Stimulated activated CD8-positive, alpha-beta memory T cell treated with anti-CD3 and anti-CD28 coated beads, Interleukin-15, amount 100 ng/mL, for 4 hours (primary cell): ENCODE data around the gene CALB2.
"Not testable (repeated sequence)": the region's sequence is repeated elsewhere in the genome, so short reads cannot be mapped to it uniquely, and the experiment has no call there.

ENCODE experiments used
- DNase-seq, 2 donors: peaks; one replicate each; pipeline ENCODE4 v3.0.0-alpha.2; 2020; ENCODE audit warnings: low read depth in 2 of 2

CALB2 gene

DNA sequence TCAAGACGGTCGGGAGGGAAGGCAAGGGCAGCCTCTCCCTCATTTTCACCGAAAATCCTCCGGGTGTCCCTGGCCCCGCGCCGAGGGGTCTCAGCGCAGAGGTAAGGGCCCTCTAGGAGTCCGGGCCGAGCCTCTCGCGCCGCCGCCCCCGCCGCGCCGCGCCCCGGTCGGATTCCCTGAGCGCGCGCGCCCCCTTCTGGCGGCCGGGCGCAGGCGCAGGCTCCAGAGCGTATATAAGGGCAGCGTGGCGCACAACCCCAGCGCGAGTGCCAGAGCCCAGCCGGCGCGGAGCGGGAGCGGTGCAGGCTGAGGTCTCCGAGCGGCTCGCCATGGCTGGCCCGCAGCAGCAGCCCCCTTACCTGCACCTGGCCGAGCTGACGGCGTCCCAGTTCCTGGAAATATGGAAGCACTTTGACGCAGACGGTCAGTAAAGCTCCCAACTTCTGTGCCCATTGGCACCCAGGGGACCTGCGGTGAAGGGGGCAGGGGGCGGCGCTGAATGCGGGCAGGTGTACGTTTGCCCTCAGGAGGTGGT, at the start of gene CALB2:
Gene CALB2 (plus strand): TSS at position 260 of the 535 bp plus-strand sequence. CDS start 70 bp downstream, at position 330.
- peak in 1 of 2 donors; percentile 12 for DNase-seq

GRCh38 chr16:71311553-71312158, 46.9 kb upstream of the CALB2 start:
- DNase-seq, result no peak

DNA sequence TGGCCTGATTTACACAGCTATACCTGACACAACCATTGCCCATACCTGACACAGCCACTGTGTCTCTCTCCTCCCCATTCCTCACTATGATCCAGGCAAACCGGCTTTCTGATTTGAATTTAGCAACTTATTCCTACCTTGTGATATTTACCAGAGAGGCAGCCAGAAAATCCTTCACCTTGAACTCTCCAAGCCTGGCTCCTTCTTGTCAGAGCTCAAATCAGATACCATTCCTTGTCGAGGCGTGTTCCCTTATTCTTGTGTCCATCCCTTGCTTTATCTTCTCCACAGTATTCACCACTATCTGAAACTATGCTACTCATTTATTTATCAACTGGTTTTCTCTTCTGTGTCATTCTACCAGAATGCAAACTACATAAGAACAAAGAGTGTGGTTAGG, 44.9 kb upstream of the CALB2 start:
- DNase-seq, result not testable (repeated sequence)

DNA sequence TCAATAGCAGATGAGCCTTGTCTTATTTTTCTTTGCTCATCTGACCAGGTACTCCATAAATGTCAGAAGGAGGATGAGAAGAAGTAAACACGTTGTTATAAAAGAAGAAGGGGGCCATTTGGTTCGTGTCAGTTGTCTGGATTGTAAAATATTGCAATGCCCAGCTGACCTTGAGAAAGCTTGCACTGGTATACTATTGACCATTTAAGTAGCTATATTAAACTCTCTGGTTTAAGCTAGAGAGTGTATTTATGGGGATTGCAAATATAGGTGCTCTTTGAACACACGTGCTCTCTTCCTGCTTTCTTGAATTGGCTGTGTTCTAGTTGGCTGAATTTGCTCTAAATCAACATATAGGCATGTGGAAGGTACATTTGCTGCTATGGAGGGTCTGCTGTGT, 43.3 kb upstream of the CALB2 start:
- DNase-seq, result no peak

DNA sequence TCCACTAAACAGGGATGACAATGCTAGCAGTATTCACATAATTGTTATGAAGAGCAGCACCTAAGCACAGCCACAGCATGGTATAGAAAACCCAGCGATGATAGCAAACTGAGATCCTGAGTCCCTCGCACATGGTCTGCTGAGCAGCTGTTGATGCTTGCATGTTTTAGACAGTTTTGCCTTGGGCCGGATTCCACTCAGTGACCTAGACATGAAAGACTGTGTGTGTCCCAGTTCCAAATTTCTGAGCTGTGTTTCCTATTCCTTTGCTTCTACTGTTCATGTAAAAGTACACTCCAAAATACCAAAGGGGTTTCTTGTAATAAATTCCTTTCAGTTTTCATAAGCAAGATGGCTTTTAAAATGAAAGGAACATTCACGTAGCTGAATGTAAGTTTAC, 38.5 kb upstream of the CALB2 start:
- DNase-seq, result no peak

- no peak for DNase-seq
Observed at GRCh38 chr16:71327720-71328119, 30.8 kb upstream of the CALB2 start.

- DNase-seq, result no peak
Observed at GRCh38 chr16:71328151-71328550, 30.4 kb upstream of the CALB2 start.

DNA sequence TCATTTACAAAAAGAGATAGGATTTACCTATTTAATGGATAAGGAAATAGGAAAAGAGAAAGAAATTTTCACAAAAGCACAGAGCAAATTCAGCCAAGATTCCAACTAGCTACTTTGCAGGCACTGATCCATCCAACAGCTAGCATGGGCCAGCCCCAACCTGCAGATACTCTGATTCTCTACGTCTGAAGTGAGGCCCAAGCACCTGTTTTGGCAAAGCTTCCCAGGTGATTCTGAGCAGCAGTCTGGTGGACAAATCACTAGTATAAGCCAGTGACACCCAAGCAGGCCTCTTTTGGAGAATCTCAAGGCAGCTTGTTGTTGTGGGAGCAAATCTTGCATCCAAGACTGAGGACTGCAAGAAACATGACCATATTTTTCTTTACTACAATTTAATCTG, 20.9 kb upstream of the CALB2 start:
- no peak for DNase-seq

DNA sequence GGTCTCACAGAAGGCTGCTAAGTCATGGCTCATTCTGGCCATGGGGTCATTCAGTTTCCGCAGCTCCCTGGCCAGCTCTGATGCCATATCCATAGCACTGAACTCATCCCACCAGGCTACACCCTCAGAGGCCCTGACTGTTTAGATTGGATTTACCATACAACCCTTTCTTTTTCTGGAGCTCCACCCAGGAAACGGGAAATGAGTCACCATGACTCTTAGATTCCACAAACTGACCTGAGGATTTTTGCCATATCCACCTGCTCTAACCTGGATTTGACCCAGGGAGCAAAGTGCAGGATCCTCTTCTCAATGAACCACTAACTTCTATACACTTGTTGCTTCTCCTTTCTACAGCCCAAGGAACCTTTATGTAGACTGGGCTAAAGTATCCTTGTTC, 20.3 kb upstream of the CALB2 start:
- no peak for DNase-seq

- no peak for DNase-seq
Observed at GRCh38 chr16:71338632-71339031, 19.9 kb upstream of the CALB2 start.

DNA sequence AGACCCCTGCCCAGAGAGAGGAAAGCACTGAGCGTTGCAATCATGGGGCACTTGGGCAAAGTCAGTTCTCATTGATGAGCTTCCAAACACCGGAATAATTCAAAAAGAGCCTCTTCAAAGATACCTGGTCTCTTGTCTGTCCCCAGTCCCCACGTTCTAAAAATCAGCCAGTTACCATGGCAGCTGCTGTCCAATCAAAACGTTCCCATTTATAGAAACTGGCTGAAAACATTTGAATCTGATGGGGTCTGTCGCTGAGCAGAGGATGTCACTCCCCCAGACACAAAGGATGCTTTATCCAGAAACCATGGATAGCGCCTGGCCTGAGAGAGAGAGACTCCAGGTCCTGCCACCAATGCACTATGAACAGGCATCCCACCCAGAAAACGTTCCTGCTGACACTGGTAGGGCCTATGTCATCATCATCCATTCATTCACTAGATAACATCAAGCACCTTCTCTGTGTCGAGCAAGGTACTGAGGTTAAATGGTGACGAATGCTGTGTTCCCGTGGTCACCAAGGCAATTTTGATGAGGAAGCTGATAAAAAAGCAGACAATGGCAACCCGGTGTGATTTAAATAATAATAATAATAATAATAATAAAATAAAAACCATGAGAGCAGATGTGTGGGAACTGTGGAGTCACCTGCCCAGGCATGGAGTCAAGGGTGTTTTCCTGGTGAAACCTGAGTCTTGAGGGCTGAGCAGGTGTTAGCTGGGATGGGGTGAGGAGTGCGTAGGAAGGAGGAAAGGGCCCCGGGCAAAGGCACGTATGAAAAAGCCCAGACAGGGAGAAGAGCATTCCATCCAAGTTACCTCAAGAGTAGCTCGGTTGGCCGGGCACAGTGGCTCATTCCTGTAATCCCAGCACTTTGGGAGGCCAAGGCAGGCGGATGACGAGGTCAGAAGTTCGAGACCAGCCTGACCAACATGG, 19.0 kb upstream of the CALB2 start:
- DNase-seq, result no peak

DNA sequence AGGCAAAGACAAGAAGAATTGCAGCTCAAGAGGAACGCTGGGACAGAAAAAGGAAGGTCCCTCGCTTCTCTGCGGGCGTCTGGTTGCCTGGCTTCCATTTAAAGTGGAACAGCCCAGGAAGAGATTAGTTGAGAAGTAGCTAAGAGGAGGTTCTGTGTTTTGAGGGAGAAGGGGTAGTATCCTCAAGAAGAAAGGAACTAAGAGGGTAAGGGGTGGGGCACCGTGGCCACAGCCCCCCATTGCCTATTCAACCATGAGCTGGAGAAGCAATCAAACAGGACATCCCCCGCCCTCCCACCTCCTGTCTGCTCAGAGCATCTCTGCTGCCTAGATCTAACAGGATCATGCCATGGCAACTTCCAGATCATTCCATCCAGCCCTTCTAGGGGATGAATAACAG, 18.1 kb upstream of the CALB2 start:
- no peak for DNase-seq

- no peak for DNase-seq
Observed at GRCh38 chr16:71341881-71342280, 16.6 kb upstream of the CALB2 start.

DNA sequence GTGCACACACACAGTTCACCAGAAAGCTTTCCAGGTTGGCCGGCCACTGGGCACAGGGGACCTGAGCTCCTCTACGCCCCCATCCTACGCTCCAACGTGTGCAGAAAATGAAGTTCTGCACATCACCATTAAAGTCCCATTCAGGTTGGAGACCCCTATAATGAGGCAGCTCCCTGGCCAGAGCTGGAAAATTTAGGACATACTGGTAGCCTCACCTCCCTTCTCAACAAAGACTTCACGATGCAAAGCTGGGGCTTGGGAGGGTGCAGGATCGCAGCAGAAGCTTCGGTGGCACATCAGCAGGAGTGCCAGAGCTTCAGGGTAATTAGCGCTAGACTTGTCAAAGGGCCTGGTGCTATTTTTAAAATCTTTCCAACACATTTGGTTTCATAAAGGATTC, 15.4 kb upstream of the CALB2 start:
- DNase-seq, result no peak

DNA sequence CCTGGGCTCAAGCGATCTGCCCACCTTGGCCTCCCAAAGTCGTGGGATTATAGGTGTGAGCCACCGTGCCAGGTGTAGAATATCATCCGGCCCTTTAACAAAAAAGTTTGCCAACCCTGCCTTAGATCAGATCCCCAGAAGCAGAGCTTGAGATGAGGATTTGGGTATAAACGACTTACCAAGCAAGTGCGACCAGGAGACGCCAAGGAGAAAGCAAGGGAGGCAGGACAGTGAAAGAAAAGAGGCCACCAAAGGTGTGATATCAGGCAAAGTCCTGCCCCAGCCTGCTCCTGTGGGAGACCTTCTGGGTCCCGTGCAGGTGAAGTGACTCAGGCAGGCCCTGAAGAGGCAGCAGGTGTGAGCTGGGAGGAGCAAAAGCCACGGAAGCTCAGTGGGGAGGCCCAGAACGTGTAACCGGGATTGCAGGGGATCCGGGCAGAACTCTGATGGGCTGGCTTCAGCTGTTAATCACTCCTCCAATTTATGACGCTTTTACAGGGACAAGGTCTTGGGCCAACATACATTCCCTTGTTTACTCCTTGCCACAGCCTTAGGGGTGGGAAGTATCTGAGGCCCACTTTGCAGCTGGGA, 14.1 kb upstream of the CALB2 start:
- no peak for DNase-seq

GRCh38 chr16:71345031-71345430, 13.5 kb upstream of the CALB2 start:
- no peak for DNase-seq

DNA sequence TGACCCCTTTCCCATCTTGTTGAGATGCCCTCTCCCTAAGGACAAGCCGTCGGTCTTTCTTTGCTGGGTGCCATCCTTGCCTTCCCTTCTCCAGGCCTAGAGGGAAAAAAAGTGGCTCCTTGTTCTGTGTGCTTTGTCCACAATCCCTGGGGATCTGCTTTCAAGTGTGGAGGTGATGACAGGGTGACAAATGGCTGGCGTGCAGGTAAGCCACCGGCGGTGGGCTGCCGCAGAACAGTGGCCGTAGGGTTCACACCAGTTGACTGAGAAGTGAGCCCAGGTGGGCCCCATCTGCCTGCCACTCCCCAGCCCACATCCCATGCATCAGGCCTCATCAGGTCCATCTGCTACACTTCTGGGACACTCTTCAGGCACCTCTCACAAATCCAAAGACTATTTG, 11.4 kb upstream of the CALB2 start:
- no peak for DNase-seq

DNA sequence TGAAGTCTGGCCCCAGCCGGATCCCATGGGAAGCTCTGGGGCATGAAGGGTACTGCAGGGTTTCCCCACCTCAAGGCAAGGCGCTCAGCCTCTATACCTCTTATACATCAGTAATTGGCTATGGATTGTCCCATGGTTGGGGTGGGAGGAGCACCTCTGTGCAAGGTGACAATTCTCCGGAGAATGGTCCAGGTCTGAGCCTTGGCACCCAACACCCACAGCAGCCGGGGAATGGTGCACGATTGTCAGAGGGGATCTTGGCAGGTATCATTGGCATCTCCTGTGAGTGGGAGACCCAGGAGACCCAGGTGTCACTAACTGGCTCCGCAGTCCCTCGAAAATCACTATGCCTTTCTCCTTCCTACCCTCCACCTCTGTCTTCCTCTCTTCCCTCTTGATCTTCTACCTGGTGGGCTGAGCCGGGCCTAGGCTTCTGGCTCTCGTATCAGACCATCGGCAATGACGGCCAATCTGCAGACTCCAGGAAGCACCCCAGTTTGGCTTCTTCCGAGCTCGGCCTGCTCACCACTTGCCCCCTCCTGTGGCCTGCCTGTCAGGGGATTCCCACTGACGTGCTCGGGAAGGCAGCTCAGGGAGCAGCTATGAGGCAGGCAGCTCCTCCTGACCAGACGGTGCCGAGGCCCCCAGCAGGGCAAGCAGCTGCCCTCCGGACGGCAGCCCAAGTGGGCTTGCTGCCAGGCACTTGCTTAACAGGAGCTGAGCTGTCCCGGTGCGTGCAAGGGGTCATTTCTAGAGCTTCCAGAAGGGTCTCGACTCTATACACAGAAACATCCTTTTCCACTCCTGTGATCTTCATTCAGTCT, 10.0 kb upstream of the CALB2 start:
- no peak for DNase-seq

- DNase-seq, result no peak
Observed at GRCh38 chr16:71350821-71351557, 7.5 kb upstream of the CALB2 start.

DNA sequence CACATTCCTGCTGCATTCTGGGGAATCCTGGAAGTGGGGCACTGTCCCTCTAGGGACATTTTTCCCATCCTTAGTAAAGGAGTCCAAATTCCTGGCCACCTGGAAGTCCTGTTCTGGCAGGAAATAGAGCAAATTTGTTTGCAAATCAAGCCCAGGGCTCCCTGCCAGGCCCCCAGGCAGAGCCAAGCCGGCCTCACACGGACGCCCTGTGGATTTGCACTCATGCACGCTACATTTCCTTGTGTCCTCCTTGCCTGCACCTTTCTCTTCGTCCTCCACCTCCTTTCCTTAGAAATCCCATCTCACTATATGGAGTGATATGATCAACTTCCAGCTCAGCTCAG, 7.0 kb upstream of the CALB2 start:
- DNase-seq, result no peak

DNA sequence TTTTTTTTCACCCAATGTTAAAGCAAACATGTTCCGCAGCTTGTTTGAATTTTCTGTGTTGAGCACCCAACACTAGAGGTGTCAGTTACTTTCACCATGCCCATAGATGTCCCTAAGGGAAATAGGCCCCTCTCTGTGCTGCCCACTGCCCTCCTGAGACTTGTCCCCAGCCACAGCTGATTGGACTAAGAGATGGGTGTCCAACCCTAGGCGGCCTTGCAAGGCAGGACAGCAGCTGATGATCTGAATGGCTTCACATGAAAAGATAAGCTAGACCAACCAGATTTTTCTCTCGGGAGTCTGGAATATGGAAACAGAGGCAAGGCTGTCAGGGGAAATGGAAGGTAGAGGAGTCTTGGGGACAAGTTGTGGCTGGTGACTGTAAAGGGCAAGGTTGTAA, 6.1 kb upstream of the CALB2 start:
- DNase-seq, result no peak
